Osteocyte (in vitro differentiated cells): ENCODE data around the gene WSCD1. TPM values are rescaled to one million over a fixed set of nuclear protein-coding genes. Genes with fewer than 3 reads are reported as not detected.

Experiments
- DNase-seq: peaks from one replicate; pipeline ENCODE4 v3.0.0; 2021; ENCODE audit warnings: mixed read lengths; ENCODE audit not compliant: unreplicated experiment; ENCODE audit errors: extremely low spot score
- H3K27ac Mint-ChIP-seq: one replicate; pipeline ENCODE4 v1.8.0; 2021; ENCODE audit warnings: mild to moderate bottlenecking, mixed read lengths; ENCODE audit not compliant: unreplicated experiment
- H3K27me3 Mint-ChIP-seq: one replicate; pipeline ENCODE4 v1.8.0; 2021; ENCODE audit warnings: mixed read lengths; ENCODE audit not compliant: unreplicated experiment
- H3K36me3 Mint-ChIP-seq: one replicate; pipeline ENCODE4 v1.8.0; 2021; ENCODE audit warnings: mixed read lengths; ENCODE audit not compliant: unreplicated experiment
- H3K4me1 Mint-ChIP-seq: one replicate; pipeline ENCODE4 v1.8.0; 2021; ENCODE audit warnings: mixed read lengths; ENCODE audit not compliant: unreplicated experiment
- H3K4me3 Mint-ChIP-seq: one replicate; pipeline ENCODE4 v1.8.0; 2021; ENCODE audit warnings: mild to moderate bottlenecking, moderate library complexity, mixed read lengths; ENCODE audit not compliant: unreplicated experiment
- H3K9me3 Mint-ChIP-seq: one replicate; pipeline ENCODE4 v1.8.0; 2021; ENCODE audit warnings: mixed read lengths; ENCODE audit not compliant: unreplicated experiment
- CTCF ChIP-seq: fragments of 200-600 bp; sonication (generic); IDR thresholded peaks from 2 replicates; pipeline ENCODE4 v1.5.0; 2021; ENCODE audit warnings: antibody characterized with exemption, mild to moderate bottlenecking, moderate library complexity
- total RNA-seq: library from RNA; stranded (reverse); gene quantifications from 2 replicates; pipeline ENCODE4 v1.2.1, GENCODE V29; 2021

The WSCD1 gene
- total RNA-seq, 1 donor from 2014 or later: 3.8 TPM

- no peaks in the 10 kb centered on the region for H3K36me3 Mint-ChIP-seq
Measured at GRCh38 chr17:6104956-6105648, 34.9 kb downstream of the WSCD1 start.

GRCh38 chr17:6105649-6106007 lies 35.4 kb downstream of the WSCD1 start:
- no peaks in the 10 kb centered on the region for H3K9me3 Mint-ChIP-seq

More at GRCh38 chr17:6104956-6105648, 34.9 kb downstream of the WSCD1 start:
- no peaks in the 10 kb centered on the region for H3K27me3 Mint-ChIP-seq
- H3K9me3 Mint-ChIP-seq: no peaks in the 10 kb centered on the region
- TF ChIP-seq CTCF: no peak
- H3K27ac Mint-ChIP-seq: no peak overlapping the region
- no peaks in the 10 kb centered on the region for H3K4me1 Mint-ChIP-seq
- no peak for DNase-seq
- no peak overlapping the region for H3K4me3 Mint-ChIP-seq

DNA sequence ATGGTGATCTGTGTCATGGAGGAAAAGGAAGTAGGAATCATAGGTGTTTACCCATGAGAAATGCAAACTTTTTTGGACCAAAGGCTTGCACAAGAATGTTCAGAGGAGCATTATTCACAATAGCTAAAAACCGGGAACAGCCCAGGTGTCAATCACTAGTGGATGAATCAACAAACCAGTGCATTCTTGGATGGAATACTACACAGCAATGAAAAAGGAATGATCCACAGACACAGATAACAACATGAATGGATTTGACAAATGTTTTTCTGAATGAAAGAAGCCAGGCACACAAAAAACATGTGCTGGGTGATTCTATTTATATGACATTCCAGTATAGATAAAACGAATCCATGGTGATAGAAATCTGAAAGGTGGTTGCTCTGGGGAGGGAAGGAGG lies 36.0 kb downstream of the WSCD1 start:
- DNase-seq: no peak
- Mint-ChIP-seq H3K4me1 (no peaks in the 10 kb centered on the region), H3K27me3 (no peaks in the 10 kb centered on the region)

More at GRCh38 chr17:6105649-6106007, 35.4 kb downstream of the WSCD1 start:
- H3K4me3 Mint-ChIP-seq: no peak overlapping the region
- DNase-seq: no peak
- no peaks in the 10 kb centered on the region for H3K4me1 Mint-ChIP-seq
- H3K27ac Mint-ChIP-seq: no peak overlapping the region
- H3K36me3 Mint-ChIP-seq: no peaks in the 10 kb centered on the region
- H3K27me3 Mint-ChIP-seq: no peaks in the 10 kb centered on the region
- TF ChIP-seq CTCF: no peak

GRCh38 chr17:6107791-6108190 lies 37.6 kb downstream of the WSCD1 start:
- no peak for DNase-seq
- Mint-ChIP-seq H3K4me3 (no peak overlapping the region), H3K27me3 (no peaks in the 10 kb centered on the region), H3K27ac (no peak overlapping the region), H3K4me1 (no peaks in the 10 kb centered on the region), H3K36me3 (no peaks in the 10 kb centered on the region), H3K9me3 (peaks cover 4% of the 10 kb centered on the region)
- no peak for TF ChIP-seq CTCF

More for the DNA sequence above, 36.0 kb downstream of the WSCD1 start:
- Mint-ChIP-seq H3K9me3 (no peaks in the 10 kb centered on the region), H3K4me3 (no peak overlapping the region), H3K27ac (no peak overlapping the region), H3K36me3 (no peaks in the 10 kb centered on the region)
- TF ChIP-seq CTCF: no peak

- no peak overlapping the region for H3K27ac Mint-ChIP-seq
- DNase-seq: no peak
- H3K9me3 Mint-ChIP-seq: peaks cover 4% of the 10 kb centered on the region
- no peaks in the 10 kb centered on the region for H3K27me3 Mint-ChIP-seq
- H3K4me3 Mint-ChIP-seq: no peak overlapping the region
- H3K4me1 Mint-ChIP-seq: no peaks in the 10 kb centered on the region
- H3K36me3 Mint-ChIP-seq: no peaks in the 10 kb centered on the region
- no peak for TF ChIP-seq CTCF
Measured at GRCh38 chr17:6108382-6108781, 38.2 kb downstream of the WSCD1 start.
